ENCODE measurements around the gene SPSB1. TPM values are rescaled to one million over a fixed set of nuclear protein-coding genes. Genes with fewer than 3 reads are reported as not detected.

The SPSB1 gene
- total RNA-seq, 1 experiment from 2014 or later: 2.9 TPM

DNA sequence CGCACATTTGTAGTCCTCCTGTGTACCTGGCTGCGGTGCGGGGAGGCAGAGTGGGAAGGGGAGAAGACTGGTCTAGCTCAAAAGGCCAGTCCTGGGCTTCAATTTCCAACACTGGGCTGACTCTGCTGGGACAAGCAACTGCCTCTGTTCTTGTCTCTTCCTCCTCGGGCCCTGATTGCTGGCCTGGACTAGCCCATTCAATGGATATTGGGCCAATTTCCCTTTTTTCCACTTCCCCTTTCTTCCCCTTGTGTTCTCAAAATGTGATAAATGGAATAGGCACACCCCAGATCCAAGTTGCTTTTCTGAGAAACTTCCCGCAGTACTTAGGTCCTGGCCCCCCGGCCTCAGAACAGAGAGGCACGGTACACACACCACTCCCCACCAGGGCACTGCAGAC, 48.2 kb downstream of the SPSB1 start:
- Histone ChIP-seq H2BK5ac (ENCODE audit: insufficient read length, low read length) (no peak overlapping the region), H3K56ac (ENCODE audit: insufficient read length, low read depth, low read length) (no peak overlapping the region), H3T11ph (ENCODE audit: low read length) (no peak overlapping the region), H4K8ac (replicated peaks; ENCODE audit: insufficient read length, low read depth, low read length) (no peak overlapping the region), H3K4me1 (ENCODE audit: insufficient read depth, low read length) (no peaks in the 10 kb centered on the region), H3K79me2 (ENCODE audit: insufficient read depth, low read length) (no peaks in the 10 kb centered on the region), H3K4me2 (ENCODE audit: insufficient read depth, insufficient read length, low read length) (no peak overlapping the region), H3K23ac (ENCODE audit: insufficient read length, low read depth, low read length) (no peak overlapping the region), H3K79me1 (ENCODE audit: insufficient read depth, low read depth, low read length, poor library complexity, severe bottlenecking) (no peaks in the 10 kb centered on the region), H2BK15ac (ENCODE audit: low read depth, low read length) (no peak overlapping the region), H2BK20ac (ENCODE audit: low read depth, low read length, poor library complexity, severe bottlenecking) (no peak overlapping the region), H2AFZ (ENCODE audit: low read length) (no peak overlapping the region), H2AK5ac (ENCODE audit: insufficient read length, low read length) (no peak overlapping the region), H2BK120ac (ENCODE audit: low read depth, low read length, poor library complexity, severe bottlenecking) (no peak overlapping the region), H2BK12ac (ENCODE audit: insufficient read length, low read depth, low read length) (no peak overlapping the region), H3K9ac (ENCODE audit: extremely low read depth, insufficient read length, low read length) (no peak overlapping the region), H3K27ac (ENCODE audit: insufficient read length, low read depth, low read length) (no peak overlapping the region), H3K4ac (ENCODE audit: low read depth, low read length) (no peak overlapping the region), H3K14ac (ENCODE audit: insufficient read depth, low read length) (no peak overlapping the region), H3K18ac (ENCODE audit: insufficient read length, low read depth, low read length) (no peak overlapping the region), H3K27me3 (ENCODE audit: insufficient read depth, low read length) (no peaks in the 10 kb centered on the region), H3K9me3 (ENCODE audit: control insufficient read depth, low read depth, low read length) (no peaks in the 10 kb centered on the region), H3K23me2 (ENCODE audit: insufficient read length, low read depth, low read length, poor library complexity, severe bottlenecking) (no peaks in the 10 kb centered on the region), H4K20me1 (ENCODE audit: control insufficient read depth, insufficient read depth, insufficient read length) (no peaks in the 10 kb centered on the region), H4K5ac (ENCODE audit: insufficient read length, low read depth, low read length) (no peak overlapping the region), H4K91ac (ENCODE audit: insufficient read length, low read depth, low read length) (no peak overlapping the region)
- Mint-ChIP-seq H3K9me3 (peaks cover 3 to 8% of the 10 kb centered on the region in 2 experiments; a peak in 2 of 5 replicates), H3K4me1 (peaks cover 2 to 23% of the 10 kb centered on the region in 2 experiments; a peak in 3 of 4 replicates), H3K27ac (peak overlapping the region in 2 of 3 experiments; percentile 15 to 50; a peak in 1 of 7 replicates), H3K36me3 (ENCODE audit: insufficient read depth in 1 of 3, low read depth in 3 of 3) (peaks cover 0 to 8% (median 0%) of the 10 kb centered on the region in 3 experiments; a peak in 2 of 7 replicates), H3K4me3 (no peak overlapping the region), H3K27me3 (ENCODE audit: low read depth) (peaks cover 1% of the 10 kb centered on the region; the same call in 1 of the 2 replicates)
- TF ChIP-seq, protein P1, sequence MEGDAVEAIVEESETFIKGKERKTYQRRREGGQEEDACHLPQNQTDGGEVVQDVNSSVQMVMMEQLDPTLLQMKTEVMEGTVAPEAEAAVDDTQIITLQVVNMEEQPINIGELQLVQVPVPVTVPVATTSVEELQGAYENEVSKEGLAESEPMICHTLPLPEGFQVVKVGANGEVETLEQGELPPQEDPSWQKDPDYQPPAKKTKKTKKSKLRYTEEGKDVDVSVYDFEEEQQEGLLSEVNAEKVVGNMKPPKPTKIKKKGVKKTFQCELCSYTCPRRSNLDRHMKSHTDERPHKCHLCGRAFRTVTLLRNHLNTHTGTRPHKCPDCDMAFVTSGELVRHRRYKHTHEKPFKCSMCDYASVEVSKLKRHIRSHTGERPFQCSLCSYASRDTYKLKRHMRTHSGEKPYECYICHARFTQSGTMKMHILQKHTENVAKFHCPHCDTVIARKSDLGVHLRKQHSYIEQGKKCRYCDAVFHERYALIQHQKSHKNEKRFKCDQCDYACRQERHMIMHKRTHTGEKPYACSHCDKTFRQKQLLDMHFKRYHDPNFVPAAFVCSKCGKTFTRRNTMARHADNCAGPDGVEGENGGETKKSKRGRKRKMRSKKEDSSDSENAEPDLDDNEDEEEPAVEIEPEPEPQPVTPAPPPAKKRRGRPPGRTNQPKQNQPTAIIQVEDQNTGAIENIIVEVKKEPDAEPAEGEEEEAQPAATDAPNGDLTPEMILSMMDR (conservative IDR thresholded peaks at IDR 0.05): no peak
- DNase-seq: no peak
- no CpG with 5 or more reads among the region's 7 CpGs for WGBS (ENCODE audit: extremely low coverage, insufficient read length, low lambda C conversion rate)

All from H9 (cell line).